ENCODE measurements around the gene PTPRCAP.

Gene PTPRCAP

GRCh38 chr11:67389477-67389876 is 48.0 kb downstream of the PTPRCAP start:
- TF ChIP-seq, protein P1, sequence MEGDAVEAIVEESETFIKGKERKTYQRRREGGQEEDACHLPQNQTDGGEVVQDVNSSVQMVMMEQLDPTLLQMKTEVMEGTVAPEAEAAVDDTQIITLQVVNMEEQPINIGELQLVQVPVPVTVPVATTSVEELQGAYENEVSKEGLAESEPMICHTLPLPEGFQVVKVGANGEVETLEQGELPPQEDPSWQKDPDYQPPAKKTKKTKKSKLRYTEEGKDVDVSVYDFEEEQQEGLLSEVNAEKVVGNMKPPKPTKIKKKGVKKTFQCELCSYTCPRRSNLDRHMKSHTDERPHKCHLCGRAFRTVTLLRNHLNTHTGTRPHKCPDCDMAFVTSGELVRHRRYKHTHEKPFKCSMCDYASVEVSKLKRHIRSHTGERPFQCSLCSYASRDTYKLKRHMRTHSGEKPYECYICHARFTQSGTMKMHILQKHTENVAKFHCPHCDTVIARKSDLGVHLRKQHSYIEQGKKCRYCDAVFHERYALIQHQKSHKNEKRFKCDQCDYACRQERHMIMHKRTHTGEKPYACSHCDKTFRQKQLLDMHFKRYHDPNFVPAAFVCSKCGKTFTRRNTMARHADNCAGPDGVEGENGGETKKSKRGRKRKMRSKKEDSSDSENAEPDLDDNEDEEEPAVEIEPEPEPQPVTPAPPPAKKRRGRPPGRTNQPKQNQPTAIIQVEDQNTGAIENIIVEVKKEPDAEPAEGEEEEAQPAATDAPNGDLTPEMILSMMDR (IDR thresholded peaks at IDR 0.05; ENCODE audit: insufficient read depth, low read depth, low read length, missing control alignments), result peak; percentile 43
- H3K4me3 ChIP-seq (ENCODE audit: low read length), result no peak overlapping the region
- peak; percentile 36 for DNase-seq (ENCODE audit: low read depth)

- DNase-seq (ENCODE audit: low read depth), result no peak
- TF ChIP-seq, protein P1 (IDR thresholded peaks at IDR 0.05; ENCODE audit: insufficient read depth, low read depth, low read length, missing control alignments), result no peak
- H3K4me3 ChIP-seq (ENCODE audit: low read length), result no peak overlapping the region
Observed at GRCh38 chr11:67387518-67387917, 50.0 kb downstream of the PTPRCAP start.

- H3K4me3 ChIP-seq (ENCODE audit: low read length), result no peak overlapping the region
- TF ChIP-seq, protein P1 (IDR thresholded peaks at IDR 0.05; ENCODE audit: insufficient read depth, low read depth, low read length, missing control alignments), result no peak
- DNase-seq (ENCODE audit: low read depth), result no peak
Observed at GRCh38 chr11:67387069-67387468, 50.4 kb downstream of the PTPRCAP start.
